T-helper 17 cell (primary cell): ENCODE measurements around the gene KRT39. TPM values are rescaled to one million over a fixed set of nuclear protein-coding genes. Genes with fewer than 3 reads are reported as not detected.

Source experiments
- ATAC-seq: fragments of 150-1000 bp; cut with Tn5 transposase; 2 replicates; pipeline ENCODE4 v1.10.0; 2021; ENCODE audit warnings: mild to moderate bottlenecking, moderate library complexity
- DNase-seq, 3 donors: peaks; one replicate each; pipeline versions ENCODE4 v3.0.0 to v3.0.0-alpha.2; 2020 to 2021
- H3K9me3 ChIP-seq: one replicate; pipeline ENCODE4 v1.7.0; 2013; ENCODE audit warnings: low read length, mild to moderate bottlenecking; ENCODE audit not compliant: control insufficient read depth, poor library complexity, severe bottlenecking
- H3K27ac Mint-ChIP-seq: one replicate; pipeline ENCODE4 v1.8.0; 2022; ENCODE audit warnings: mild to moderate bottlenecking, moderate library complexity, mixed read lengths
- H3K27me3 Mint-ChIP-seq: one replicate; pipeline ENCODE4 v1.8.0; 2022; ENCODE audit warnings: mixed read lengths
- H3K36me3 Mint-ChIP-seq: one replicate; pipeline ENCODE4 v1.8.0; 2022; ENCODE audit warnings: low read depth, mixed read lengths
- H3K4me1 Mint-ChIP-seq: one replicate; pipeline ENCODE4 v1.8.0; 2022; ENCODE audit warnings: mild to moderate bottlenecking, mixed read lengths
- H3K4me3 Mint-ChIP-seq: one replicate; pipeline ENCODE4 v1.8.0; 2022; ENCODE audit warnings: mild to moderate bottlenecking, moderate library complexity, mixed read lengths
- total RNA-seq, 4 donors: library from RNA in 2 of 4; stranded (reverse) in 2 of 4; gene quantifications; one replicate each; pipeline ENCODE4 v1.2.3 and lab custom pipeline; 2022 to 2026

Gene KRT39
- total RNA-seq, 2 donors from 2014 or later = not detected

DNA sequence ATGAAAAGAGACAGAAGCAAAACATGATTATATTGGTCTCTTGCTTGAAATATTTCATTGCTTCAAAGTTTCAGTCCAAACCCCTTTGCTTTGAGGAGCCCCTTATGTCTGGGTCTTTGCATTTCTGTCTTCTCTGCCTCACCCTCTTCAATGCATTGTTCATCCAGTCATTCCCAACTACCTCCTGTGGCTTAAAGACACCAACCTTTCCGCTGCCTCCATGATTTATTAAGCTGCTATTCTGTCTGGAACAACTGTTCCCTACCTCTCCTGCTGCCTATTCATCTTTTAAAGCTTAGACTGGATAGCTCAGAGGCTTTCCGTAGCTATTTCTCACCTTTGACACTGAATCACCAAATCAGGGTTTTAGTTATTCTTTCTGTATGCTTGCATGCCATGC, 30.6 kb upstream of the KRT39 start:
- no peak overlapping the region for H3K4me3 Mint-ChIP-seq

DNA sequence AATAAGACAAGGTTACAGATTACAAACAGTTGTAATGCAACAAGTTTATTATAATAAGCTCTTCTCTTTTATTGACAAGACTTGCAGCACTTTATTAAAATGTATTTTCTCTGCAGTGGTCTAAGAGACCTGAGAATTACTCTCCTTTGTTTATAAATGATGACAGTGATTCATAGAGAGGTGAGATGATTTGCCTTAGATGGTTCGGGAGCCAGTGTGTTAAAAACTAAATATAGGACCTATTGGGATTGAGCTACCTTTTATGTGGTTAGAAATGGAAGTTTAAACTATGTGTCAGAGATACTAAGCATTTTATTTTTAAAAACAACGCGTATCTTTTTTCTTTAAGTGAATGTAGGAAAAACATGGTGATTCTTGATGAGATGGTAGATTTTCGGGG, 30.1 kb upstream of the KRT39 start:
- H3K4me1 Mint-ChIP-seq = no peaks in the 10 kb centered on the region
- DNase-seq (no peak), ATAC-seq (no peak)
- no peak overlapping the region for H3K27ac Mint-ChIP-seq
- H3K27me3 Mint-ChIP-seq = peaks cover 74% of the 10 kb centered on the region
- H3K36me3 Mint-ChIP-seq = peaks cover 8% of the 10 kb centered on the region
- no peak overlapping the region for H3K4me3 Mint-ChIP-seq
- no peaks in the 10 kb centered on the region for H3K9me3 ChIP-seq

More for the DNA sequence above, 30.6 kb upstream of the KRT39 start:
- Mint-ChIP-seq H3K27me3 (peaks cover 73% of the 10 kb centered on the region), H3K36me3 (peaks cover 8% of the 10 kb centered on the region), H3K27ac (no peak overlapping the region), H3K4me1 (no peaks in the 10 kb centered on the region)
- H3K9me3 ChIP-seq = no peaks in the 10 kb centered on the region
- no peak for ATAC-seq
- no peak for DNase-seq

DNA sequence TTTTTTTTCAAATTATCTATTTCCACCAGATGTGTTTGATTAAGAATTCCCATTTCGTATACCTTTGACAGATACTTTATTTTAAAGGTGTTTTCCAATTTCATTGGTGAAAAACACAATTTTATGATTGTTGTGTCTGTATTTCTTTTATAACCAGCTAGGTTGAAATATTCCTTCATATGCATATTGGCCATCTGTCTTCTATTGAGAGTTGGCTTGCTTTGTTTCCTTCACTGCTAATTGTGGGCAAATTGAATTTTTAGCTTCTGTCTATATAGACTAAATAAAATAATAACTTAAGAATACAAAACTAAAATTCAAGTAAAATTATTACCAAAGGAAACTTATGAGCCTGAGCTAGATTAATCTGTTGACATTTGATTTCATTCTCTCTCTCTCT, 28.4 kb upstream of the KRT39 start:
- Mint-ChIP-seq H3K4me1 (no peaks in the 10 kb centered on the region), H3K36me3 (peaks cover 8% of the 10 kb centered on the region), H3K27ac (no peak overlapping the region), H3K27me3 (peaks cover 76% of the 10 kb centered on the region), H3K4me3 (no peak overlapping the region)
- DNase-seq = no peak
- no peaks in the 10 kb centered on the region for H3K9me3 ChIP-seq
- no peak for ATAC-seq

DNA sequence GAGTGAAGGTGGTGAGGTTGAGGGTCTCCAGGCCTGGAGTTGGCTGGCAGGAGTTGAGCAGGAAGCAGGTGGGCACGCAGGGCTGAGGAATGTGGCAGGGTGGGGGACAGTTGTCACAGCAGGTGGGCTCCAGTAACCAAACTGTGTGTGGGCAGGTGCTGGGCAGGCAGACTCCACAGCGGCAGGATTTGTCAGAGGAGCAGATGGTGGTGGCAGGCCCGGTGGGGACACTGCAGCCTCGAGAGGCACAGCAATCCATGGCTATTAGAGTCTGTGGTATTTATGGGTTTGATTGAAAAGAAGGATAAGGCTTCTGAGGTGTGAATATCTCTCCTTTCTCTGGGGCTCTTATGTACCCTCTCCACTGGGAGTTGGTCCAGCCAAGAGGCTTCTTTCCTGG, 27.1 kb upstream of the KRT39 start, which contains the start of gene KRTAP3-3:
KRTAP3-3 (minus strand) TSS at position 326 of the 400 bp plus-strand sequence; CDS start at position 259, 67 bp downstream.
- Mint-ChIP-seq H3K4me3 (no peak within 1 kb of the TSS), H3K27ac (no peak within 1 kb of the TSS), H3K4me1 (no peaks in the 10 kb centered on the region), H3K27me3 (peaks cover 69% of the 10 kb centered on the region), H3K36me3 (peaks cover 8% of the 10 kb centered on the region)
- H3K9me3 ChIP-seq = no peaks in the 10 kb centered on the region
- no peak for DNase-seq
- ATAC-seq = no peak

DNA sequence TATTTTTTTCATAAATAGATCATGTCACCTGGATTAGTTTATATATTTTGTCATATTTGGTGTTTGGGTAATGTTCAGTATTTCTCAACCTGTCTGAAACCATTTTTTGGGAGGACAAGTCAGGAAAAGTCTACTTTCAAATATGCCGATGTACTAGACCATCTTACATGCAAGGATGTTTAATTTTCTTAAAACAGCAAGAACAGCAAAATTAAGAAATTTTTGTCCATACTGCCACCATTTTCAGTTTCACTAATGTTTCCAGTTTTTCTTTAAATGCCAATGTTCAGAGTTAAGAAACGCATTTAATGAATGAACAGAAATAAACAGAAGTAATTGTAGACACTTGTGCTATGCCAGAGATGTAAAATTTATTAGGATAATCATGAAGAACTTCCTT, 26.3 kb upstream of the KRT39 start:
- H3K4me3 Mint-ChIP-seq = no peak overlapping the region
- H3K9me3 ChIP-seq = no peaks in the 10 kb centered on the region
- H3K4me1 Mint-ChIP-seq = no peaks in the 10 kb centered on the region
- no peak overlapping the region for H3K27ac Mint-ChIP-seq
- H3K27me3 Mint-ChIP-seq = peaks cover 63% of the 10 kb centered on the region
- no peak for ATAC-seq
- no peak for DNase-seq
- H3K36me3 Mint-ChIP-seq = peaks cover 5% of the 10 kb centered on the region

DNA sequence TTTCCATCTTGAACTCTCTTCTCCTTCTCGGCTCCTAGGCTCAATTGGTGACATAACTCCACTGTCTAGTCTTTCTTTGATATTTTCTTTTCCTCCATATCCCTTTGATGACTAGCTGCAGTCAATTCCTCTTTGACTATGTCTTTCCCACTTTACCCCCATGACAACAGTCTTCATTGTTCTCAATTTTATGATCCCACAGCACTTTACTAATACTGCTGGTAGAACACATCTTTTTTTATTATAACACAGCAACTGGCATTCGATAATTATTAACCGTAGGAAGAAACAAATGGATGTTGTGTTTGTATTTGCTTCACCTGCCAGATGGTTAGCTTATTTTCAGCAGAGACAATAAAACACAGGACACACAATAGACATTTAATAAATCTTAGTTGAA, 25.9 kb upstream of the KRT39 start:
- H3K9me3 ChIP-seq = no peaks in the 10 kb centered on the region
- no peak overlapping the region for H3K27ac Mint-ChIP-seq
- ATAC-seq (no peak), DNase-seq (no peak)
- H3K36me3 Mint-ChIP-seq = peaks cover 4% of the 10 kb centered on the region
- H3K4me1 Mint-ChIP-seq = no peaks in the 10 kb centered on the region
- H3K27me3 Mint-ChIP-seq = peaks cover 64% of the 10 kb centered on the region
- no peak overlapping the region for H3K4me3 Mint-ChIP-seq

DNA sequence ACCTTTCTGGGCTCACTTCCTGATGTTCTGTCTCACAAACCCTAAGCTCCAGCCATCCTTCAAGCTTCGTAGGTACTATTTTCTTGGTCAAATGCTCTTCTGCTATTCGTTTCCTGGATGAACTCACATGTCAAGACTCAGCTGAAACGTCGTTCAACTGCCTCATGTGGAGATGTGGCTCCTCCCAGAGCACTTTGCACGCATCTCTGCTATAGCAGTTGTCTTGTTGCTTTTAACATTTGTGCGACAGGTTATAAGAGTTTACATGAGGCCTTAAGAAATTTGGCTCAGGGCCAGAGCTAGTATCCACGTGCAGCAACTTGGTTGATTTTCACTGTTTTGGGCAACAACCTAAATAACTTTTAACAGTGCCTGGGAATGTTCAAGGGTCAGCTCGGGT, 20.2 kb upstream of the KRT39 start:
- Mint-ChIP-seq H3K36me3 (no peaks in the 10 kb centered on the region), H3K4me1 (no peaks in the 10 kb centered on the region), H3K4me3 (no peak overlapping the region), H3K27me3 (peaks cover 55% of the 10 kb centered on the region), H3K27ac (no peak overlapping the region)
- ATAC-seq (no peak), DNase-seq (no peak)
- H3K9me3 ChIP-seq = no peaks in the 10 kb centered on the region

DNA sequence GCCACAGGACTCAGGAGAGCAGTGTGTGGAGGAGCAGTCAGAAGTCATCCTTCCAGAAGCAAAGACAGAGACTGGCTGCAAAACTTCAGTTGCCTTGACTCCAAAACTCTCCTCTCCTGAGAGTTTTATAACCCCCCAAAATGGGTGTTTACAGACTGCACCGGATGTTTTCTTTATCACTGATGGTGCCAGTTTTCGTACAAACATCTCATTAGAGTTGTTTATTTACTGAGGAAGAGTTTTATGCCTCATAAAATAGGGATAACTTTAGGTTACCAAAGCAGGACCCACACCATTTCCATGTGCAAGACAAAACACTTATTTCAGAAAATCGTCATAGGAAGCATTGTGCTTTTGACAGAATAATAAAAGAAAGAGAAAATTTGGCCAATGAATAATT, 17.5 kb upstream of the KRT39 start, which contains the start of gene KRT40:
KRT40 (minus strand) TSS at position 101 of the 400 bp plus-strand sequence; CDS start at position 48, 53 bp downstream.
- ATAC-seq = no peak

DNA sequence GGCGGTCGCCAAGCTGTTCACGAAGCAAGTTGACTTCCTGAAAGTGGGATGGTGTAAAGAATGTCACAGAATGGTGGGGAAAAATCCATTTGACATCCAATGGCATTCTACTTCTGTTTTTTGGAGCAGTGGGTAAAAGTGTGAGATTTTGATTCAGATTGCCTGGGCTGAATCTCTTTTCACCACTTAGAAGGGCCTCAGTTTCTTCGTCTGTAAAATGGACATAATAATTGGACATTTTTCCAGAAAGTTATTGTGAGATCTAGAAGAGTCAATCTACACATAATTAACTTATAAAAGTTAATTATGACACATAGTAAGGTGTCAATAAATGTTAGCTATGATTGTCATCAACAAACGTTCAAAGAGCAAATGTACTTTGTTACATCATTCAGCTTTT, 14.4 kb upstream of the KRT39 start:
- H3K27me3 Mint-ChIP-seq = peaks cover 48% of the 10 kb centered on the region
- DNase-seq (no peak), ATAC-seq (no peak)
- peaks cover 2% of the 10 kb centered on the region for H3K4me1 Mint-ChIP-seq
- H3K36me3 Mint-ChIP-seq = peaks cover 5% of the 10 kb centered on the region
- H3K9me3 ChIP-seq = no peaks in the 10 kb centered on the region
- no peak overlapping the region for H3K4me3 Mint-ChIP-seq
- no peak overlapping the region for H3K27ac Mint-ChIP-seq

More for the DNA sequence above, 17.5 kb upstream of the KRT39 start, which contains the start of gene KRT40:
- no peak for DNase-seq
- no peaks in the 10 kb centered on the region for H3K9me3 ChIP-seq
- no peak within 1 kb of the TSS for H3K27ac Mint-ChIP-seq
- H3K36me3 Mint-ChIP-seq = peaks cover 3% of the 10 kb centered on the region
- no peak within 1 kb of the TSS for H3K4me3 Mint-ChIP-seq
- peaks cover 2% of the 10 kb centered on the region for H3K4me1 Mint-ChIP-seq
- peaks cover 50% of the 10 kb centered on the region for H3K27me3 Mint-ChIP-seq

DNA sequence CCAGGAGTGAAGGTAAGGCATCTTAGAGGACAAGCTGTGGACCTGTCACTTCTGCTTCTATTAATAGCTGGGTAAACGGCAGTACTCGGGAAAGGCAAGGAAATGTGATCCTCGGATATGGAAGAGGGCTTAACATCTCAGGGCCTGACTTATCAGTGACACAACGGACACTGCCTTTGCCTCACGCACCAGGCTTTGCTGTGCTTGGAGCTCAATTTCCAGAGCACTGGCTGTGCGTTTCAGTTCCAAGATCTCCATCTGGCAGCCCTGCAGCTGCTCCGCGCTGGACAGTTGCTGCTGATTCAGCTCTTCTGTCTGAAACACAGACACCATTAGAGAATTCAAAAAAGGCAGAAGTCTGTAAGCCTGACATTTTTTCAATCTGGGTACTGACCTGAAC, 13.8 kb upstream of the KRT39 start:
- Mint-ChIP-seq H3K27ac (no peak overlapping the region), H3K4me1 (peaks cover 2% of the 10 kb centered on the region), H3K36me3 (peaks cover 5% of the 10 kb centered on the region), H3K27me3 (peaks cover 48% of the 10 kb centered on the region), H3K4me3 (no peak overlapping the region)
- H3K9me3 ChIP-seq = no peaks in the 10 kb centered on the region
- ATAC-seq (no peak), DNase-seq (no peak)

DNA sequence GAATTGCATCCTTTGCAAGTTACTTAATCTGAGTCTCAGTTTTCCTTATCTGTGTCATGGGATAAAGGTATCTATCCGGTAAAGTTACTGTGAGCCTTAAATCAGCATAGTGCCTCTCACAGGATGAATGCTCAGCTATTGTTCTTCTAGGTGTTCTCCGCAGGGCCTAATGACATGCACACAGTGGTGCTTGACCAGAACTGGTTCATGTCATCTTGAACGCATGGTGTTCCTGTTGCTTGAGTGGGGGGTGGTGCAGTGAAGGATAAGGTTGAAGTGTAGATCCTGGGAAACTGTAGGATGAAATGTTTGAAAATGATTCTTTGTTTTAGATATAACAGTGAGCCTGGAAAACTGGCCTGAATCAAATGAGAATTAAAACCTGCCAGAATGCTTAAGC, 13.4 kb upstream of the KRT39 start:
- no peaks in the 10 kb centered on the region for H3K9me3 ChIP-seq
- DNase-seq (no peak), ATAC-seq (no peak)
- Mint-ChIP-seq H3K27ac (no peak overlapping the region), H3K36me3 (peaks cover 5% of the 10 kb centered on the region), H3K4me1 (peaks cover 2% of the 10 kb centered on the region), H3K27me3 (peaks cover 52% of the 10 kb centered on the region), H3K4me3 (no peak overlapping the region)

DNA sequence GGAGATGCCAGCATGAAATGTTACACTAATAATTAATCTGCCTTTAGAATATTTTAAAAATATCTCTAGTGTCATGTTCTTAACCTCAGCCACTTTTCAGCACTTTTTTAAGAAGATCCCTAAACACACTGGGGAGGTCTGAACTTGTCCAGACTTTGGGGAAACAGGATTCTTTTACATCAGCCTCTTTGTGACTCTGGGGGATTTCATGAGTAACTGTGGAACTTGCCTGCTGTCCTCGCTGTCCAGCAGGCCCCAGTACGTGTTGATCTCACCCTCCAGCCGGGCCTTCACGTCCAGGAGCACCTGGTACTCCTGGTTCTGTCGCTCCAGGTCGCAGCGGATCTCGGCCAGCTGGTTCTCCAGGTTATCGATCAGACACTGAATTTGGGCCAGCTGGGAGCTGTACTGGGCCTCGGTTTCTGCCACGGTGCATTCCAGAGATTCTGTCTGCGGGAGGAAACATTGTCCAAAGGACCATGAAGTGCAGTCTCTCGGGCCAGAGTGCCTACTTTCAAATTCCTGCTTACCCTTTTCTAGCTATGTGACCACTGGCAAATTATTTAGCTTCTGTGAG, 11.9 kb upstream of the KRT39 start:
- Mint-ChIP-seq H3K36me3 (peaks cover 5% of the 10 kb centered on the region), H3K4me1 (peaks cover 2% of the 10 kb centered on the region), H3K4me3 (no peak overlapping the region), H3K27me3 (peaks cover 44% of the 10 kb centered on the region), H3K27ac (no peak overlapping the region)
- ATAC-seq = no peak
- H3K9me3 ChIP-seq = no peaks in the 10 kb centered on the region
- no peak for DNase-seq

DNA sequence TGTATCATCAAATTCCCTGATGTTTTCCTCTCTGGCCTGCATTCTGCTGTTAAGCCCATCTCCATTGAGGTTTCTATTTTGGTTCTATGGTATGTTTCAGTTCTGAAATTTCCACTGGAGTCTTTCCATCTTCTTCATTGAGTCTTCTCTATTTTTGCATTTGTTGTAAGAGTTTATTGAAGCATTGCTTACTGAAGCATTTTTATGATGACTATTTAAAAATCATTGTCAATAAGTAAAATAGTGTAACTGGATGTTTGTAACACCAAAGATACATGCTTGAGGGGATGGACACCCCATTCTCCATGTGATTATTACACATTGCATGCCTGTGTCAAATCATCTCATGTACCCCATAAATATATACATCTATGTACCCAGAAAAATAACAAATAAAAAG, 8.8 kb upstream of the KRT39 start:
- no peak overlapping the region for H3K4me3 Mint-ChIP-seq
- H3K9me3 ChIP-seq = no peaks in the 10 kb centered on the region
- DNase-seq = no peak
- H3K27me3 Mint-ChIP-seq = peaks cover 38% of the 10 kb centered on the region
- no peak overlapping the region for H3K27ac Mint-ChIP-seq
- peaks cover 5% of the 10 kb centered on the region for H3K36me3 Mint-ChIP-seq
- H3K4me1 Mint-ChIP-seq = peaks cover 2% of the 10 kb centered on the region
- no peak for ATAC-seq

DNA sequence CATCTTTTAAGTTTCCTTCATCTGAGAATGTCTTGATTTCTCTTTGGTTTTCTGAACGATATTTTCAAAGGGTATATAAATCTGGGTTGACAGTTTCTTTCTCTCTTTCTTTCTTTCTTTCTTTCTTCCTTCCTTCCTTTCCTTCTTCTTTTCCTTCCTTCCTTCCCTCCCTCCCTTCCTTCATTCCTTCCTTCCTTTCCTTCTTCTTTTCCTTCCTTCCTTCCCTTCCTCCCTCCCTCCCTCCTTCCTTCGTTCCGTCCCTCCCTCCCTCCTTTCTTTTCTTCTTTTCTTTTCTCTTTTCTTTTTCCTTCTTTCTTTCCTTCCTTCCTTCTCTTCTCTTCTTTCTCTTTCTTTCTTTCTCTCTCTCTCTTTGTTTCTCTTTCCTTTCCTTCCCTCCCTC, 7.6 kb upstream of the KRT39 start:
- H3K27me3 Mint-ChIP-seq = peaks cover 35% of the 10 kb centered on the region
- DNase-seq = no peak
- H3K36me3 Mint-ChIP-seq = peaks cover 3% of the 10 kb centered on the region
- no peak overlapping the region for H3K27ac Mint-ChIP-seq
- no peak overlapping the region for H3K4me3 Mint-ChIP-seq
- H3K9me3 ChIP-seq = no peaks in the 10 kb centered on the region
- ATAC-seq = no peak
- H3K4me1 Mint-ChIP-seq = no peaks in the 10 kb centered on the region
